Activated CD8-positive, alpha-beta memory T cell treated with anti-CD3 and anti-CD28 coated beads for 48 hours (primary cell): Measurements from ENCODE around the gene UNCX.
"Not testable (repeated sequence)": the region's sequence is repeated elsewhere in the genome, so short reads cannot be mapped to it uniquely, and the experiment has no call there.

ENCODE experiments used
- DNase-seq, 3 experiments: peaks; one replicate each; pipeline ENCODE4 v3.0.0-alpha.2; 2020; ENCODE audit warnings: low read depth in 2 of 3, low spot score in 2 of 3

Gene UNCX

DNA sequence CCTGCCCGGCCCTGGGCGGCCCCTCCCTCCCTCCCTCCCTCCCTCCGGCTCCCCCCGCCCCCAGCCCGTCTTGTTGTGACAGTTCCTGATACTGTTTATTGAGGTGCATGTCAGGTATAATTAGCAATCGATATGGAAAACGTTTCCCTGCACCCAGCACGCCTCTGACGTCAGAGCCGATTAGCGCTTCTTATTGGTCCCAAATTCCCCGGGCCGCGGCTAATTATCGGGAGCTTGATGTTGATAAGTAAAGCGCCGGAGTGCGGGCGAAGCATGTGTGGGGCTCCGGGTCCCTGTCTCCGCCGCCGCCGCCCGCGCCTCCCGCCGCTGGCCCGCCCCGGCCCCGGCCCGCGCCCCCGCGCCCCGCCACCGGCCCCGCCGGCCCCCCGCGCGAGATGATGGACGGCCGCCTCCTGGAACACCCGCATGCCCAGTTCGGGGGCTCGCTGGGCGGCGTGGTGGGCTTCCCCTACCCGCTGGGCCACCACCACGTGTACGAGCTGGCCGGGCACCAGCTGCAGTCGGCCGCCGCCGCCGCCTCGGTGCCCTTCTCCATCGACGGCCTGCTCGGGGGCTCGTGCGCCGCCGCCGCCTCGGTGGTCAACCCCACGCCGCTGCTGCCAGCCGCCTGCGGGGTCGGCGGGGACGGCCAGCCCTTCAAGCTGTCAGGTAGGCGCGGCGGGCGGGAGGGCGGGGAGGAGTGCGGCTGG lies at the start of gene UNCX:
Gene UNCX, plus strand, starts transcription at position 250 of the 710 bp plus-strand sequence. Its CDS starts 146 bp downstream, at position 396.
- no peak for DNase-seq

DNA sequence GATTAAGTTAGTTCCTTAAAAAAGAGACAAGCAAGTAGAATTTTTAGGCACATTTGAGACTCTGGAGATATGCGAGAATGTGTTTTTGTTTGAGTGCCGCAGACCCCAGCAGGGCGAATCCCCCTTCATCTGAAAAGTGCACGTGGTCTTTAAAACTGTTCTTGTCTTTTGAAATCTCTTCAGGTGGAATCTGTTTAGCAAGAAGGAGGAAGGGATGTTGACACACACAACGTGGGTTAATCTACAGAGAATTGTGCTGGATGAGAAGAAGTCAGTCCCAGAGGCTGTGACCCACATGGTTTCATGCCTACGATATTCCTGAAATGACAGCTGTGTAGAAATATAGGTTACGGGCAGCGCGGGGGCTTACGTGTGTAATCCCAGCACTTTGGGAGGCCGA lies 45.5 kb upstream of the UNCX start:
- DNase-seq, result no peak

DNA sequence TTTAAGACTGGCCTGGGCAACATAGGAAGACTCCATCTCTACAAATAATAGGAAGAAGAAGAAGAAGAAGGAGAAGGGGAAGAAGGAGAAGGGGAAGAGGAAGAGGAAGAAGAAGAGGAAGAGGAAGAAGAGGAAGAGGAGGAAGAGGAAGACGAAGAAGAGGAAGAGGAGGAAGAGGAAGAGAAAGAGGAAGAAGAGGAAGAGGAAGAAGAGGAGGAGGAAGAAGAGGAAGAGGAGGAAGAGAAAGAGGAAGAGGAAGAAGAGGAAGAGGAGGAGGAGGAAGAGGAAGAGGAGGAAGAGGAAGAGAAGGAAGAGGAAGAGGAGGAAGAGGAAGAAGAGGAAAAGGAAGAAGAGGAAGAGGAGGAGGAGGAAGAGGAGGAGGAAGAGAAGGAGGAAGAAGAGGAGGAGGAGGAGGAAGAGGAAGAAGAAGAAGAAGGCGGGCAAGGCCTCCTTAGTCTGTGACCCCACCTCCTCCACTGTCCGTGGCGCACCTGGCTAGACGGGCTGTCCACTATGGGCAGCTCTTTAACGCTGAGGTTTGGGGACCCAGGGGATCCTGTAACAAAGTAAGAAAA lies 43.9 kb upstream of the UNCX start:
- DNase-seq, result no peak

DNA sequence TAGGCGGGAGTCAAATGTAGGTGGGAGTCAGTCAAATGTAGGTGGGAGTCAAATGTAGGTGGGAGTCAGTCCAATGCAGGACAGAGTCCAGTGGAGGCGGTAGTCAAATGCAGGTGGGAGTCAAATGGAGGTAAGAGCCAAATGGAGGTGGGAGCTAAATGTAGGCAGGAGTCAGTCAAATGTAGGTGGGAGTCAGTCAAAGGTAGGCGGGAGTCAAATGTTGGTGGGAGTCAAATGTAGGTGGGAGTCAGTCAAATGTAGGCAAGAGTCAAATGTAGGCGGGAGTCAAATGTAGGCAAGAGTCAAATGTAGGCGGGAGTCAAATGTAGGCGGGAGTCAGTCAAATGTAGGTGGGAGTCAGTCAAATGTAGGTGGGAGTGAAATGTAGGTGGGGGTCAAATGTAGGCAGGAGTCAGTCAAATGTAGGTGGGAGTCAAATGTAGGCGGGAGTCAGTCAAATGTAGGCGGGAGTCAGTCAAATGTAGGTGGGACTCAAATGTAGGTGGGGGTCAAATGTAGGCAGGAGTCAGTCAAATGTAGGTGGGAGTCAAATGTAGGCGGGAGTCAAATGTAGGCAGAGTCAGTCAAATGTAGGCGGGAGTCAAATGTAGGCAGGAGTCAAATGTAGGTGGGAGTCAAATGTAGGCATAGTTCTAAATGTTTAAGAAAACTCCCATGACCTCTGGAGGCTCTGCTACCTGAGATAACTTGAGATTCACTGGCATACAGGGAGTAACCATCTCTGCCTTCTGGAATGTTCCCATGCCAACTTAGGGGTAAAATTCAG lies 42.5 kb upstream of the UNCX start:
- no peak for DNase-seq

DNA sequence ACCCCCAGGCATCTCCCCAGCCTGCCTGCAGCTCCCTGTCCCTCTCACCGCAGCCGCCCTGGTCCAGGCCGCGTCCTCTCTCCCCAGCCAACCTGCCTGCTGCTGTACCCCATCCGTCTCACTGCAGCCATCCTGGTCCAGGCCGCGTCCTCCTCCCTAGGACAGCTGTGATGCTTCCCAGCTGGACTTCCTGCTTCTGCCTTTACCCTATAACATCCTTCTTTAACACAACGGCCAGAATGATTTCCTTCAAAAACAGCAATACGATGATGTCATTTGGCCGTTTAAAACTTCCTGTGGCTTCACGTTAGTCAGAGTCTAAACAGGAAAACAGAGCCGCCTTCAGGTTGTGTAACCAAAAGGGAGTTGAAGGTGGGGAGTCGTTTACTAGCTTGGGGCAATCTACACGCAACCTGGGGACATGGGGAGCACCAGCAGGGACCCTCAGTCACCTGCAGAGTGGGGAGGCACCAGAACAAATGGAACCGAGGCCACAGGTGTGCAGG lies 40.4 kb upstream of the UNCX start:
- no peak for DNase-seq

DNA sequence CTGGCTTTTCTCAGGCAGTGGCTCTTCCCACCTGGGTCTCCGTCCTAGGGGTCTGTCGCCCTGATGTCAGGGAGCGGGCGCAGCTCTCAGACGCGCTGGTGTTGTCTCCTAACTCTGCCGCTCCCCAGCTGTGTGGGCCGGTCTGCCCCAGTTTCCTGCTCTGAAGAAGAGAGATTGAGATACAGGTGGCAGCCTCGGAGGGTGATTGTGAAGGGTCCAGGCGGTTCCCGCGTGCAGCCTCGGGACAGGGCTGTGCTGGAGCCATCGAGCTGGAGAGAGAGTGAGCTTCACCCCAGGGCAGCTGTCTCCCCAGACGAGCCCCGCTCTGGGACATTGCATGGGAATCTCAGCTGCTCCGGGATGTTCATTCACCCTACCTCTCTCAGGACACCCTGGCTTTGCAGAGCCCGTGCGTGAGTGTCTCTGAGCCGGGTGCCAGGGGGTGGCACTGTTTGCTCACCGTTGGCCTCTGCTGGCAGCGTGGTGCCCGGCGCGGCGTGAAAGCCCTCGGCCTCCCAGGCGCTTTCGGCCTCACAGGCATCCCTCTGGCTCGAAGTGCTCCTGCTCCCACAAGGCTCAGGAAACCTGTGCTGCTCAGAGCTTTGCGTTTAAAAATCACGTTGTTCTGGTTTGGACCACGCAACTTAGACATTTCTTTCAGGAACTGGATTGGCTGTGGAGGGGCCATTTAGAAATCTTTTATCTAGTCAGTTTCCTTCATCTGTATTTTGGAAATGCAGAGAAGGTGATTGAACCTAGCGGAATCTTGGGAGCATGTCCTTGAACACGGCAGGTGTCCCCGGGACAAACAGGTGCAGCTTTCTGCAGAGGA lies 38.9 kb upstream of the UNCX start:
- no peak for DNase-seq

DNA sequence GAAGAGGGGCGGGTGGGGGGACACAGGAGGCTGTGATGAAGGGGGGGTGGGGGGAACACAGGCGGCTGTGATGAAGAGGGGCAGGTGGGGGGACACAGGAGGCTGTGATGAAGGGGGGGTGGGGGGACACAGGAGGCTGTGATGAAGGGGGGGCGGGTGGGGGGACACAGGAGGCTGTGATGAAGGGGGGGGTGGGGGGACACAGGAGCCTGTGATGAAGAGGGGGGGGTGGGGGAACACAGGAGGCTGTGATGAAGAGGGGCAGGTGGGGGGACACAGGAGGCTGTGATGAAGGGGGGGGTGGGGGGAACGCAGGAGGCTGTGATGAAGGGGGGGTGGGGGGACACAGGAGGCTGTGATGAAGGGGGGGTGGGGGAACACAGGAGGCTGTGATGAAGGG lies 36.2 kb upstream of the UNCX start:
- not testable (repeated sequence) for DNase-seq

DNA sequence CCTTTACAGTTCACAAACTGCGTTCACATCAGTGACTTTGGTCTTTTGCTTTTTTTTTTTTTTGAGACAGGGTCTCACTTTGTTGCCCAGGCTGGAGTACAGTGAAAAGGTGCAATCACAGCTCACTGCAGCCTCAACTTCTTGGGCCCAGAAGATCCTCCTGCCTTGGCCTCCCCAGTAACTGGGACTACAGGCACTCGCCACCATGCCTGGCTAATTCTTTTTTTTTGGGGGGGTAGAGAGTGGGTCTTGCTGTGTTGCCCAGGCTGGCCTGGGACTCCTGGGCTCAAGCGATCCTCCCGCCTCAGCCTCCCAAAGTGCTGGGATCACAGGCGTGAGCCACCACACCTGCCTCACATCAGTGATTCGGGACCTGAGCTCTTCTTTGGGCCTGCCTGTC lies 35.7 kb upstream of the UNCX start:
- no peak for DNase-seq

DNA sequence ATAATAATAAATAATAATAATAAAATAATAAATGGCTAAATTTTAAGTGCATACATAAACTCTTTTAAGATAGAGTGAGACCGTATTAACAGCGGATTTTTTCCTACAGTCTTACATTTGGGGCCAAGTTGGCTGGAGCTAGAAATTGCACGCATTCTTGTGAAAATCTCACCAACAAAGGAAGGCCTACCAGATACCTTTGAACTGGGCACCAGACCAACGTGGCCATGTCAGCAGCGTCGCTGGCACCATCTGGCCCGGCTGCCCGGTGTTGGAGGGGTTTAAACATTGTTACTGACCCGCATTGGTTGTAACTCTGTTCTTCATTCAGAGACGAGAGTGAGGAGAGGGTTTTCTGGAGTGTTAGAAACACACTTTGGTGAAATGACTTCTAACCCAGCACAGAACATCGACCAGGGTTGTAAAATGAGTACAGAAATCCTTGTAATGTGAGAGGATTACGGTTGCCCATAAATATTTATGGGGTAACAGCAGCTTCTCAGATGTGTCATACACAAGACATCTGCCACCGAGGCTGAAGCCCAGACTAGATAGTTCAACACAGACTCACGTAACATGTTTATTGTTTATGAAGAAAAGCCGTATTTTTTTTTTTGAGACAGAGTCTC lies 34.6 kb upstream of the UNCX start:
- no peak for DNase-seq

DNA sequence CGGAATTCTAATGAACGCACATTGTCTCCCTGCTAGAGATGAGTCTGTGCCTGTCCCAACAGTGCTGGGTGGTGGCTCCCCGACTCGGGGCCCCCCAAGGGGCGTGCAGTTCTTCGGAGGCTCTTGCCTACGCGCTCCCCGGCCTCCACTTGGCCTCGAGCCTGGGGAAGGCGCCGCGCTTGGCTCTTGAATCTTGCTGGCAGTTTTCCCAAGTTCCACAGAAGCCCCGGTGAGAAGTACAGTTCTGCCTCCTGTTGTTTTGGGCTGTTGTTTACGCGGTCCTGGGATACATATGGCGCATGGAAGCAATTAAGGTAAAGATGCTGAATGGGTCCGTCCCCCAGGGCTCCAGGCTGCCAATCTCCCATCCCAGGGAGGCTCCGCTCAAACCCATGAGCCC lies 32.6 kb upstream of the UNCX start:
- DNase-seq, result no peak

DNA sequence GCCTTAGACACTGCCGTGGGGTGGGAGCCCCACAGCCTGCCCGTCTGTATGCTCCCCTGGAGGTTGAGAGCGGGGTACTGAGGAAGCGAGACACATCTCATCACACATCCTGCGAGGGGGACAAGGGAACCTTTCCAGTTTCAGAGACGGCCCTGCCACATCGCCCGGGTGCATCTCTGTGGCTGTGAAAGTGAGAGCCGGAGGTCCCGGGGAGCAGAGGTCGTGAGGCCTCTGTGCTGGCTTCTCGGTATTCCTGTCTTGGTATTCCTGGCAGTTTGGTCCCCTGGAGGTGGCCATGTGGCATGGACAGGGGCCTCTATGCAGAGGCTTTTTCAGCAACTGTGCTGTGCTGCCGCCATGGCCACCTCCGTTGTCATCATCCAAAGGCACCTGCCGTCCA lies 30.8 kb upstream of the UNCX start:
- DNase-seq, result no peak

DNA sequence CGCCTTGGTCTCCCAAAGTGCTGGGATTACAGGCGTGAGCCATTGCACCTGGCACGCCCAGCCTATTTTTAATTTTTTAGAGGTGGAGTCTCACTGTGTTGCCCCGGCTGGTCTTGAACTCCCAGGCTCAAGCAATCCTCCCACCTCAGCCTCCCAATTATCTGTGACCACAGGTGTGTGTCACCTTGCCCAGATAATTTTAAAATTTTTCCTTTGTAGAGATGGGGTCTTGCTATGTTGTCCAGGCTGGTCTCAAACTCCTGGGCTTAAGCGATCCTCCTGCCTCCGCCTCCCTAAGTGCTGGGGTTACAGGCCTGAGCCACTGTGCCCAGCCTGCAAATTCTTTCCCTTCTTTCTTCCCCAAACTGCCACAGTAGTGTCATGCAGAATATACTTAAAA lies 29.8 kb upstream of the UNCX start:
- not testable (repeated sequence) for DNase-seq

DNA sequence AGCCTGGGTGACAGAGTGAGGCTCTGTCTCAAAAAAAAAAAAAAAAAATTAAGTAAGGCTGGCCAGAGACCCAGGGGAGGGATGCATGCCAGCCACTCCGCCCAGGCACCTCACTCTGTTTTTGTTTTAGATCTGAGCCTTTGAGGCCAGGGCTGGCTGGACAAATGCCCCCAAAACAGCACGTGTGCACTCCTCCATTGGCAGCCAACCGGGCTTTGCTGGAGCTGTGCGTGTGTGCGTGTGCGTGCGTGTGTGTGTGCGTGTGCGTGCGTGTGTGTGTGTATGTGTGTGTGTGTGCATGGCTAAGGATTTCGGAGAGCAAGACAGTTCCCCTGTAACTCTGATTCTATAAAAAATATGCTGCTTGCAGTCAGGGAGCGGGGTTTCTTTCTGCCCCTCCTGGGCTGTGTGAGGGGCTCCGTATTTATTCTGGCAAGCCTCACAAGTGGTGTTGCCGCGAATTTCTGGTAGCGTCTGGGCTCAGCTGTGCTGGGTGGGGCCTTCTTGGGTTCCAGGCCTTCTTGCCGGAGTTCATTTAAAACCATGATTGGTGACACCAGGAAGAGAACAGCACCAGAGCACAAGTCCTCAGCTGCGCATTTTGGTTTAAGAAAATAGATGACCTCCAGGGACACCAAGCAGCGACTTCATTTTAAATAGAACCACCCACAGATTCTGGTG lies 28.1 kb upstream of the UNCX start:
- DNase-seq, result no peak

DNA sequence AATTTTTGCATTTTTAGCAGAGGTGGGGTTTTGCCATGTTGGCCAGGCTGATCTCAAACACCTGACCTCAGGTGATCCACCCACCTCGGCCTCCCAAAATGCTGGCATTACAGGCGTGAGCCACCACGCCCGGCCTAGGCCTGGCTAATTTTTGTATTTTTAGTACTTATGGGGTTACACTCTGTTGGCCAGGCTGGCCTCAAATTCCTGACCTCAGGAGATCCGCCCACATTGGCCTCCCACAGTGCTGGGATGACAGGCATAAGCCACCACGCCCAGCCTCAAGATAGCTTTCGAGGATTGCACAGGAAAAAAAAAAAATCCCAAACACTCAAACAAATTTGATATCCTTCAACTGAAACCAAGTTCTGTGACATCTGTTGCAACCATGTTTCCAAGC lies 26.9 kb upstream of the UNCX start:
- DNase-seq, result not testable (repeated sequence)

DNA sequence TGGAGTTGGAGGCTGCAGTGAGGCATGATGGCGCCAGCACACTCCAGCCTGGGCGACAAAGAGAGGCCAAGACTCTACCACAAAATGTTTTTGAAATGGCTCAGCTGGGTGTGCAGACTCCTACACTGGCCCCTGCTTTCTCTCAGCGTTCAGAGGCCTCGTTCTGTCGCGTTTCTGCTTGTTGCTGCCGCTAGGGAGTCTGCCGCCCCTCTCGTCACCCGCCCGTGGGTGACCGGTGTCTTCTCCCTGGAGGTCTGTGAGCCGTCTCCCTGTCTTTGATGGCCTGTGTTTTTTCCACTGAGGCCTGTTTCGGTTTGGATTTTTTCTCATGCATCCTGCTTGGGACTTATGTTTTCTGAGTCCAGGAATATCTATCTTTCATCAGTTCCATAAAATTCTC lies 23.6 kb upstream of the UNCX start:
- no peak for DNase-seq

DNA sequence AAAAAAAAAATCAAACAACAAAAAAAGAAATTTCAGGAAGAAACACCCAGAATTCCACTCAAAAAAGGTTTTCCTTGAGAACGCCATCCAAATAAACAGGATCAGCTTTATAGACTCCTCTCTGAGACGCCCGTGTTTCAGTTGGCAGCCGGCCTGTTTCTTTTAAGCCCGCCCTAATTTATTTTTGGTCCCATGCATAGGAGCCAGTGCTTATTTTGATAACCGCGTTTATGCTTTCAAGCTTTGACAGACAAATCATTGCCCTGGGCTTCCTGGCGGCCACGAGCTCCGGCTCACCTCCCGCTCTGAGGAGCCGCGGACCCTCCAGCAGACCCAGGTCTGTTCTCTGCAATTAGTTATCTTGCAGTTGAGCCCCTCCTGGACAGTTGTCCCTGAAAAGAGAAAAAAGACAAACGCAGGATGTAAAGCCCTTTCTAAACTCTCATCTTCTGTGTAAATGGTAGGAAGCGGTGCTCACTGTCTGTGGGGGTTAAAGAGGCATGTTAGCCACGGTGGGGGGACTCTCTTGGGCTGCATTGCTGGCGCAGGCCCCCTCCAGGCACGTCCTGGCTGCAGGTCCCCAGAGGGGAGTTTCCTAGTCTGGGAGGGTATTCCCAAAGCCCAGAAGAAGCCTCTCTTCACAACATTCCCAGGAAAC lies 22.2 kb upstream of the UNCX start:
- DNase-seq, result no peak

DNA sequence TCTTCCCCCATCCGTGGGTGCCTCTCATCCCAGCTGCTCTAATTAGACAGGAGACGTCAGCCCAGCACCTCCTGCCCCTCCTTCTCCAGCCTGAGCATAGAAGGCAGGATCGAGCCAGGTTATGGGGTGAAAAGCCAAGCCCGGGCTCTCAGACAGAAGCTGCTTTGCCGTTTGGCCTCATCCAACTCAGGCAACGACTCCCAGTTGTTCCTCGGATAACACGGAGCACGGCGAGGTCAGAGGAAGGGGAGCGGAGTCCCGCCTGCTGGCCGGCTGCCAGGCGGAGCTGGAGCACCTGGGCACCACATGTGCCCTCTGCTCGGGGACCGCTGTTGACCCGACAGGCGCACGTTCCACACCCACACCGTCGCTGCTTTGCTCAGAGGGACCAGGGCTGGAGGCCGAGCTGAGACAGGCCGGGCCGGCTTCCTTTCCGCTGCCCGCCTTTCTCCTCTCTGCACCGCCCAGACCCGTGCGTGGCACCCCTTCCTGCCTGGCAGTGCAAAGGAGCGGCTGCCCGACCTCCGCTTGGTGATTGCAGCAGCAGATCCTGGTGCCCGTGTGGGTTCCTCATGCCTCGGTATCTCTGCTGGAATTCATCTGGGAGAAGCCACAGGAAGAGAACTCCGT lies 21.6 kb upstream of the UNCX start:
- no peak for DNase-seq

DNA sequence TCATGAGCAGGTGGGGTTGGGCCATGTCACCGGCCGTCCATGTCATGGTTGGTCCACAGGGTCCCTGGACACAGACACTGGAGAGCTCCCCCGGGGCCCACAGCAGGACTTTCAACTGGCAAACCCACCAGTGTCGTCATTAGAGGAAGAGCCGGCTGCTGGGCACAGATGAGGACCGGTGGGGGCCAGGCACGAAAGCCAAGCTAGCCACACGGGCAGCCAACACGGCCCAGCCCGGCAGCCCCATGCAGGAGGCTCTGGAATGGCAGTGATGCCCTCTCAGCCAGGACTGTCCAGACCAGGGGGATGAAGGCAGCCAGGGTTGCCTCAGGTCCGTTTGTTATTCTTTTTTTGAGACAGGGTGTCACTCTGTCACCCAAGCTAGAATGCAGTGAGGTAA lies 21.1 kb upstream of the UNCX start:
- DNase-seq, result no peak

DNA sequence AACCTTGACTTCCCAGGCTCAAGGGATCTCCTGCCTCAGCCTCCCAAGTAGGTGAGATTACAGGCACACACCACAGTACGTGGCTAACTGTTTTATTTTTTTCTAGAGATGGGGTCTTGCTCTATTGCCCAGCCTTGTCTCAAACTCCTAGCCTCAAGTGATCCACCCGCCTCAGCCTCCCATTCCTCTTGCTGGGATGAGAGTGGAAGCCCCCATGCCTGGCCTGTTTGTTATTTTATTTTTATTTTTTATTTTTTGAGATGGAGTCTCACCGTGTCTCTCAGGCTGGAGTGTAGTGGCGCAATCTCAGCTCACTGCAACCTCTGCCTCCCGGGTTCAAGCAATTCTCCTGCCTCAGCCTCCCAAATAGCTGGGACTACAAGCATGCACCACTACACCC lies 20.6 kb upstream of the UNCX start:
- DNase-seq, result not testable (repeated sequence)
